ENCODE results near the gene RAP1GAP.

RAP1GAP gene

DNA sequence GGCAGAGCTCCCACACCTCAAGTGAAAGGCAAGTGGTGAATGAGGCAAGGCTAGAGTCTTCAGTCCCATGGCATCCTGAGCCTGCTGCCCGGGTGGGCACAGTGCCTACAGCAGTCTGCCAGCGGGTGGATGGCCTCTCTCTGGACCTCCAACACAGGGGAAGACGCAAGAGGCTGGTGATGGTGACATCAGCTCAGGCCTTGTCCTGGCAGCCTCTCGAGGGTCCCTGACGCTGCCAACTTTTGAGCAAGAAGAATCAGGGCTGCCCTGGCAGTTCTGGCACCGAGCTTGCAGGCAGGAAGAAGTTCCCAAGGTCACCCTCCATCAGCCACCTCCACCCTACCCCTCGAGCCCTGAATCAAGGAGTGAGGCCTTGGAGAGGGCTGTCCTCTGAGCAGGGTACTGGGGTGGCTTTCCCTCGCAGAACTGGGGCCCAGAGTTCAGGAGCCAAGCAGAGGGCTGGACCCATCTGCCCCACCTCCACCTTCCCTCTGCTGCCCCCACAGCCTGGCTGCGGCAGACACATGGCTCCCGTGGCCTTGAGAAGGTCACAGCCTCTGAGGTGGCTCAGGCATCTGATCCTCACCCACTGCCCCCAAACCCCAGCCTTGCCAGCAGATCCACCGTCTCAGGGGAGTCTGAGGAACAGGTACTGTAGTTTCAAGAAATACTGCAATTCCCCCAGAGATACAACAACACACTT lies 5.8 kb downstream of the RAP1GAP start:
- DNase-seq, result peak in 31 of 56 donors; percentile 18 to 88 (median 60)

DNA sequence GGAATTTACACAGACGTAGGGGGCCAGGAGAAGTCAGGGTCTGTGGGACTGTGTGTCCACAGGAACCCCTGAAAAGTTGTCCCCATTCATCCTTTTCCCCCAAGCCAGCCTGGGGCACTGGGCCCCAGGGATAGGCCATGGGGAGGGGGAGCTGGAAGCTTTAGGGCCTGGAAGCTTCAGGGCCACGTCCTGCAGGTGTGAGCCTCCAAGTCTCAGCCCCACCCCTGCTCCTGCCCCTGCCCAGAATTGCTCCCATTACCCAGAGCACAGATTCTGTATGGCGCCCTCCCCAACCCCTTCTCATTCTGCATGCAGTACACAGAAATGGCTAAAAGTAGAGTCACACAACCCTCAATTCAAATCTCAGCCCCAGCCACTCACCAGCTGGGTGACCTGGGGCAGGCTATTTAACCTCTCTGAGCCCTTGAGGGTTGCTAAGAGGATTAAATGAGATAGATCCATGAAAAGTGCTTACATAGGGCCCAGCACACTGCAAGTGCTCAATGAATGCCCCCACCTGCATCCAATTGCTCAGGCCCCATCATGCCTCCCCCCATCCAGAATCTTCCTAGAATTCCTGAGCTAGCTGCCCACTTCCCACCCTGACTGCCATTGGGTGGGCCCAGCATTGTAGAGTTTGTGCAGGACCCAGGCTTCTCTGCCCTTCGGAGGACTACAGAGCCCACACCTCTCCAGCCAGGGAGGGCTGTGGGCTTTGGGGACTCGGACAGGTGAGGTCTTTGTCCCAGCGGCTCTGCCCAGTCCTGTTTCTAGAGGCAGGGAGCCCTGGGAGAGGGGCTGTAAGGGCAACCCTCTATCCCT lies 6.5 kb downstream of the RAP1GAP start:
- DNase-seq, result no peak

DNA sequence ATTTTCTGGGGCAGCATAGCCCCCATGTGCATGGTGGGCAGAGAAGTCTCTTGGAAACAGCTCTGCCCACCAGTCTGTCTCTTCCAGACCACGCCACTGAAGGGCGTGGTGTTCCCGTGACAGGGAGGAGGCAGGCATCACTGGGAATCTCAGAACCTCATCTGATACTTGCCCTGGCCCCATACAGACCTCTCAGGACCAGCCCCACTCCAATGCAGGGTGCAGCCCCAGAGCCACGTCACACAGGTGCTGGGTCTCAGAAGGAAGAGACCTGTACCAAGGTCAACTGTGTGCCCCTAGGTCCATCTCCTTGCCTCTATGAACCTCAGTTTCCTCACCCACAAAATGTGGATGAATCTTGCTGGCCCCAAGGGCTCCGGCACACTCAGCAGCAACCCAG lies 7.3 kb downstream of the RAP1GAP start:
- DNase-seq, result no peak

DNA sequence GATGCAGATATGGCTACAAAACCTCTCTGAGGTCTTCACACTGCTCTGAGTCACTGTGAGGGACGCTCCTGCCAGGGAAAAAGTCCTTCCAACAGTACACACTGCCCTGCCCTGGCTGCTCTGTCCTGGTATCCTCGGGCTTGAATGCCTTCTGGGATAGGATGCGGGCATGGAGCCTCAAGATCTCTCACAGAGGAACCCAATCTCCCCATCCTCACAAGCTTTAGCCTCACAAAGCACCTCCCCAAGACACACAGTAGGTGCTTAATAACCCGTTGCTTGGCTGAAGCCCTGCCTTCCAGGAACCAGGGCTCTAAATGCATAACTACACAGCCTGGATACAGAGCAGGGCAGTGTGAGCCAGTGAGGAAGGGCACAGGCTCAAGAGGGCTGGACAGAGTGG lies 9.2 kb downstream of the RAP1GAP start:
- no peak for DNase-seq

- DNase-seq, result peak in 47 of 56 donors; percentile 27 to 88 (median 66)
Measured at GRCh38 chr1:21659099-21659923, 9.8 kb downstream of the RAP1GAP start.

- DNase-seq, result no peak
Measured at GRCh38 chr1:21657456-21658190, 11.5 kb downstream of the RAP1GAP start.

DNA sequence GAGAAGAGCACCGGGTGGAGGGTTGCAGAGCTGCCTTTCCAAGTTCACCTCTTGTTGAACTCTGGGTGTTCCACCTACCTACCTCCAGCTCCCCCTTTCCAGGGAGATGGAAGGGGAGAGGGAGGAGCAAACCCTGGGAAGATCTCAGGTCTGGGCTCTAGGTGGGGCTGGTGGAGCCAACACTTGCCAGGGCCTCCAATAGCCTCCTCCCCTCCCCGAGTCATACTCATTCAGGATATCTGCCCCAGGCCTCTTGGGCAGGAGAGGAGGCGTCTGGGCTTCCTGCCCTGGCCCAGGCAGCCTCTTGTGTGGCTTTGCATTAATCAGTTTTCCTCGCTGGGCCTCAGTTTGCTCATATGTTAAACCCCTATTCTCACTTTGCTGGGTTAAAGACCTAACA lies 13.4 kb downstream of the RAP1GAP start:
- DNase-seq, result peak in 6 of 56 donors; percentile 23 to 62 (median 34)

GRCh38 chr1:21655259-21655658 lies 13.9 kb downstream of the RAP1GAP start:
- peak in 21 of 56 donors; percentile 27 to 65 (median 50) for DNase-seq

DNA sequence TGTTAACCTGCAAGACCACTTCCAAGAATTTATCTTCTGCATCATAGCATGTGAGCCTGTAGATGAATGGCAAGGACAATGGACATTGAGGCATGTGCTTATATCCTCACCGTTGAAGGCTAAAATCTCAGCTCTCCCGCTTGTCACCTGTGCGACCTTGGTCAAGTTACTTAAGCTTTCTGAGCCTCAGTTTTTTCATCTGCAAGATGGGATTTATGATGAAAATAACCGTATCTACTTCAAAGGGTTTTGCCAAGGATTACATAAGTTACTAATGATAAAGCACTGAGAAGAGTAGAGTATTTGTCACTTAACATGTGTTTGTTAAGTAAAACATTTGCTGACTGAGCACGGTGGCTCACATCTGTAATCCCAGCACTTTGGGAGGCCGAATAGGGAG lies 14.9 kb downstream of the RAP1GAP start:
- no peak for DNase-seq

DNA sequence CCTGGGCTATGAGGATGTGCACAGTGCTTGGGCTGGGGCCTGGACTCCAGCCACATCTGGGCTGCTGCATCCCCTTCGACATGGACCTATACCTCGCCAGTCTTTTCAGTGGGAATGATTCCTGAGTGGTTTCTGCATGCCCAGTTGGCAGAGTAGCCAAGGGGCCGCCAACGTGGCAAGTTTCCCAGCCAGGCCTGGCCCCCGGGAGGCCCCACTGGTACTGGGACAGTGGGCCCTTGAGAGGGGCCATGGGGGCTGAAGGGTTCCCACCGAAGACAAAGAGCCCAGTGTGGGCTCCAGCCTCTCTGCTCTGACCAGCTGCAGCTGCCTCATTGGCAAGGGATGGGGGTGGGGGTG lies 15.4 kb downstream of the RAP1GAP start:
- DNase-seq, result peak in 55 of 56 donors; percentile 36 to 93 (median 83)

DNA sequence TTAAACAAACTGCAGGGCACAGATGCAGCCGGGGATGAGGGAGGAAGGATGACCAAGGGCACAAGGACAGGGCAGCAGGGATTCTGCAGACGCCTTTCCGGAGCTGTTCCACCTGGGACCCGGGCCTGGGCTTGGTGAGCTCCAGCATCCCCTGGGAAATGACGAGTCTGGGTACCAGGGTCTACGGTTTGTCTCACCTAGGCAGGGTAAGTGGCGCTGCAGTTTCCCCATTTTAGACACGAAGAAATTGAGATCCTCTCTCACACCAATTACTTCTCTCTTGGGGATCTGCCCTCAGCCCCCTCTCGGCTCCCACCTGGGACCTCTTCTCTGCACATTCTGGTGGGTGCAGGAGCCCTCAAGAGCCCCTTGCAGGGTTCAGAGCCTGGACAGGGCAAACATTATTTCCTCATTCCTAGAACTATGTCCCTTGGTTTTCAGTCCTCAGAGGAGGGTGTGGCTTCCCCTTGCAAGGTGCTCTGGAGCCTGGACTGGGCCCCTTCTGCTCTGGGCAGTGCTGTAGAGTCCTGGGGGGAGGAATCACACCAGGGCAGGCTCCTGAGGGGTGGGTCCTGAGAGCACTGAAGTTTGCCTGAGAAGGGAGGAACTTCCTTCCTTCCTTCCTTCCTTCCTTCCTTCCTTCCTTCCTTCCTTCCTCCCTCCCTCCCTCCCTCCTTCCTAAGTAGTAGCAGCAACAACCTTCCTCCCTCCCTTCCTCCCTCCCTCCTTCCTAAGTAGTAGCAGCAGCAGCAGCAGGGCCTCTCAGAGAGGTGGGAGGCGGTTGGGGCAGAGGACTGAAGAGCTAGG lies 16.0 kb downstream of the RAP1GAP start:
- peak in 2 of 56 donors; percentile 44 to 47 for DNase-seq

- peak in 5 of 56 donors; percentile 43 to 66 (median 53) for DNase-seq
Measured at GRCh38 chr1:21652101-21652936, 16.8 kb downstream of the RAP1GAP start.

- peak in 46 of 56 donors; percentile 22 to 85 (median 66) for DNase-seq
Measured at GRCh38 chr1:21651214-21652042, 17.7 kb downstream of the RAP1GAP start.

DNA sequence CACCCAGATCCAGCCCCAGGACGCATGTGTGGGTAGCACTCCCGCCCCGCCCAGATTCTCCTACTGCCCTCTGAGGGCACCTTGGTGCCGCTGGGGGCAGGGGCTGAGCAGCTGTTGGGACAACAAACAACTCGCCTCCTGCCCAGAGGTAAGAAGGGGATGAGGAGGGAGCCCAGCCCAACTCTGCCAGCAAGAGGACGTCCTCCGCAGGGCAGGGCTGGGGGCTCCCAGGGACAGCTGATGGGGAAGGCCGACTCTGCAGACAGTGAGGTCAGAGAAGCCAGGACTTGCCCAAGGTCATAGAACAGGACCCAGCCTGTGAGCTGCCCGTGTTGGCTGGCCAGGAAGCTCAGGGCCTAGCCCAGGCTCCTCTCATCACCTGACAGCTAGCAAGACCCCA lies 18.8 kb downstream of the RAP1GAP start:
- DNase-seq, result no peak

GRCh38 chr1:21649315-21649714 lies 19.8 kb downstream of the RAP1GAP start:
- DNase-seq, result no peak

- DNase-seq, result no peak
Measured at GRCh38 chr1:21648791-21649190, 20.4 kb downstream of the RAP1GAP start.

GRCh38 chr1:21648352-21648730 lies 20.8 kb downstream of the RAP1GAP start:
- DNase-seq, result no peak

All from amygdala (tissue), 56 donors.